Activated CD4-positive, alpha-beta T cell treated with anti-CD3 and anti-CD28 coated beads for 4 hours (primary cell): ENCODE data around the gene GBA2.
A peak's percentile ranks its signal among the peaks of the same experiment; 100 is the strongest.

Experiments
- DNase-seq, 2 donors: peaks; one replicate each; pipeline ENCODE4 v3.0.0-alpha.2; 2020

GBA2 gene

DNA sequence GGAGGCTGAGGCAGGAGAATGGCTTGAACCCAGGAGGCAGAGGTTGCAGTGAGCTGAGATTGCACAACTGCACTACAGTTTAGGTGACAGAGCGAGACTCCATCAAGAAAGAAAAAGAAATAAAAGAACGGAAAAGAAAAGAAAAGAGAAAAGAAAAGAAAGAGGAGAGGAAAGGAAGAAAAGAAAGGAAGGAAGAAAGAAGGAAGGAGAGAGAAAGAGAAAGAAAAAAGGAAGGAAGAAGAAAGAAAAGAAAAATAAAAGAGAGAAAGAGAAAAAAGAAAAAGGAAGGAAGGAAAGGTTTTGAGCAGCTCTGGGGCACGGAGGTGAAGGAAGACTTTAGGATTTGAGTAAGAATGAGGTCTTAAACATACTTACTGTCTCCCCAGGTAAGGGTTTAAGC, 35.5 kb downstream of the GBA2 start:
- DNase-seq = no peak

DNA sequence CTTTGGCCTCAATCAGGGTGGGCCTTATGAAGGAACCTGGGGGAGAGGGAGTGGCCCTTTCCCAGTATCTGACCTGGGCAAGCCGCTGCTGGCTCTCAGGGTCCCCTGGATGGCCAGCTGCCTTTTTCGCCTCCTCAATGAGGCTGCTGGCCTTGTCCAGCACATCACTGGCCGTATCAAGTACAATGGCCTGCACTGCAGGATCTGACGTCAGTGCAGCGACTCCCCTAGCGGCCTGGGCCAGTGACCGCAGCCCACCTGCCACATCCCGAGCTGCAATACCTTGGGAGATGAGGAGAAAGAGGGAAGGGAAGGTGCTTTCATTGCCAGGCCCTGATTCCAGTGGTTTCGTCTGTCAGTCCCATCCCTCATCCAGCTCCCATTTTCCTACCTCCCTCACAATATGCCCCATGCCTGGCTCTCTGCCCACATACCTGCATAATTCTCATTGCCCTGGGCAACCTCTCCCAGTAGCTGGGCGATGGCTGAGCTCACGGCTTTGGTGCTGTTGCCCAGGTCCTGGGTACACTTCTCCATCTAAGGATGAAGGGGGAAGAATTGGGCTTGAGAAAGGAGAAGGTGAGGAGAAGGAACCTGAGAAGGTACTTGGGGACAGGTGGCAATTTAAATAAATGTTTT, 36.1 kb downstream of the GBA2 start:
- no peak for DNase-seq

DNA sequence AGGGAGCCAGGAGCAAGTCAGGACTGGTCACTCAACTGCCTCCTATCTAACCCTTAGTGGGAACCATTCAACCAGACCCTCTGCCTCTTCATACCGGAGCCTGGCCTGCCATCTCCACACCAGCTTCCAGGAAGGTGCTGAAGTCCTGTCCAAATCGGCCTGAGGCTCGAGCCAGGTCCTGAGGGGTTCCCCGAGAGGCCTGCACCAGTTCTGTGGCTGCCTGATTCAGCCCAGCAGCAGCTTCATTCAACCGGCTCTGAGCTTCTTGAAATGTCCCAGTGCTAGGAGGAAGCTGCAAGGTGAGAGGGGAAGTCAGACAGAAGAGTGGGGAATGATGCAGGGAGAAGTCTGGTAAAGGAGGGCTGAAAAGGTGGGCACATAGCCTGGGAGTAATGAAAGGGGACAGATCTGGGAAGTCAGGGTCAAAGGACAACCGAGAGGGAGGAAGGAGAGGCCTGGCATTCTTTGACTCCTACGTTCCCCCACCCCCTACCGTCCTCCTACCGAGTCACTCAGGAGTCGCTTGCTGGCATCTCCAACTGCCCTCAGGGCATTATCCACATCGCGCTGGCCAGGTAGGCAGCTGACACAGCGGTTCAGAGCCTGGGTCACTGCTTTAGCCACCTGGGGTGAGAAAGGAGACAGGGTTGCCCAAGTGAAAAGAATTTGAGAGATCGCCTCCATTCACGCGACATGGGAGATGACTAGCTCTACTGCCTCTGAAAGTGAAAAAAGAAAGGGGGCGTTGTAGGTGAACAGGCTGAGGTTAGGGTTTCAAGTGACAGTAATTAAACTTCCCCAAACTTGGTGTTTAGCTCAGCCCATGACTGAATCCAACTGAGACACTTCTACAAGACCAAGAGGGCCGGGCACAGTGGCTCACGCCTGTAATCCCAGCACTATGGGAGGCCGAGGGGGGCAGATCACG, 37.3 kb downstream of the GBA2 start:
- DNase-seq = no peak

DNA sequence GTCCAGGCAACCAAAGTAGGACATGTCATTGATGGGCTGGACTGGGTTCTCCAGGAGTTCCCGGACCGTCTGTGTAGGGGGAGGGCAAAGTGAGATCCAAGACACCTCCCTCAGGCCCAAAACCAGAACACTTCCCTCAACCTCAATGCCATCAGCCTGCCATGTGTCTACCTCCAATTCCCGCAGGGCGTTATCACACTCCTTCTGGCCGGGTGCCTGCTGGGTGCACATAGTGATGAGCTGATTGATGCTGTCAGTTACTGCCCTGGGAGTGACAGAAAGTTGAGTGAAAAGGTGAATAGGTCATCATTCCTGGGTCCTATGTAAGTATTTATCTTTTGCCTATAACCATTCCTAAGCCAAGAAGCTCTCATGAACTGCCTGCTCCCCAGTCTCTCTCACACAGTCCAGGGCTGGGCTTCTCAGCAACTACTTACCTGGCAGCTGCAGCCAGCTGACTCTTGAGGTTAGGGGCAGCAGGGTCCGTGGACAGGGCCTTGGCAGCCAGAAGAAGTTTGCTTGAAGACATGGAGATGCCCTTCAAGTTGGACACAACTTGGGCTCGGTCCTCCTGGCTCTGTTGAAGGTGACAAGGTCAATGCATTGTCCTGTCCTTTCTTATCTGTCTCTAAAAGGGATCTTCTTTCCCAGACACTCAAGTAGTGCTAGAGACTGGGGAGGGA, 38.1 kb downstream of the GBA2 start:
- DNase-seq = no peak

DNA sequence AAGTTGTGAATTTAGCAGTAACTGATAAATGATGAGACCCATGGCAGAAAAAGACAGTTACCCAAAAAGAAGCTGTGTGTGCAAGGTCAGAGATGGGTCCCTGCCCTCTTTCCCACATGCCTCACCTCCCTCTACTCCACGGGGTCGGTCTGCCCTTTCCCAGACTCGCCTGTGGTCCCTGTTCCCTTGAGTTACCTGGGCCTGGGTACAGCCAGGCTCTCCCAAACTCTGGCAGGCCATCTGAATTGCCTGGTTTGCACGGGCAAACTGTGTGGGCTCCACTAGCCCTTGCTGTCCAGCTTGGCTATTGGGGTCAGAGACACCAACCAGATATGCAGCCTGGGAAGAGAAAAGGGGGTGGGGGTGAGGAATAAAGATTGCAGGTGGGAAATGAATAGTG, 40.9 kb downstream of the GBA2 start:
- DNase-seq = no peak

DNA sequence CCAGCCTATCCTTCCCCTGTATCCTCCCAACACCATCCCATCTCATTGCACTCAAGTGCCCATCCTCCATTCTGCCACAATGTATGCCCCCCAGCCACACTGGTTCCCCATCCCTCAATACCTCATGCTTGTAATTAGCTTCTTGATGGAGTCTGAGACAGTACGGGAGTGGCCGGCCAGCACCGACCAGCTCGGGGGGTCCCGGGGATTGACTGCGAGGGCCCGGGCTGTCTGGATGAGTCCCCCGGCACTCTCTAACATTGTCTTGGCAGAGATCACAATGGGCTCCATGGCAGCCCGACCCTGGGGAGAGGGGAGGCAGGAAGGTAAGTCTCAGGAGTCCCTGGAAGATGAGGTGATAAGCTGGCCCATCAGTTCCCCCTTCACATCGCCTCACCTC, 42.1 kb downstream of the GBA2 start:
- DNase-seq = no peak

GRCh38 chr9:35705836-35706430, 43.1 kb downstream of the GBA2 start:
- DNase-seq = no peak

GRCh38 chr9:35705372-35705771, 43.7 kb downstream of the GBA2 start:
- DNase-seq = no peak

DNA sequence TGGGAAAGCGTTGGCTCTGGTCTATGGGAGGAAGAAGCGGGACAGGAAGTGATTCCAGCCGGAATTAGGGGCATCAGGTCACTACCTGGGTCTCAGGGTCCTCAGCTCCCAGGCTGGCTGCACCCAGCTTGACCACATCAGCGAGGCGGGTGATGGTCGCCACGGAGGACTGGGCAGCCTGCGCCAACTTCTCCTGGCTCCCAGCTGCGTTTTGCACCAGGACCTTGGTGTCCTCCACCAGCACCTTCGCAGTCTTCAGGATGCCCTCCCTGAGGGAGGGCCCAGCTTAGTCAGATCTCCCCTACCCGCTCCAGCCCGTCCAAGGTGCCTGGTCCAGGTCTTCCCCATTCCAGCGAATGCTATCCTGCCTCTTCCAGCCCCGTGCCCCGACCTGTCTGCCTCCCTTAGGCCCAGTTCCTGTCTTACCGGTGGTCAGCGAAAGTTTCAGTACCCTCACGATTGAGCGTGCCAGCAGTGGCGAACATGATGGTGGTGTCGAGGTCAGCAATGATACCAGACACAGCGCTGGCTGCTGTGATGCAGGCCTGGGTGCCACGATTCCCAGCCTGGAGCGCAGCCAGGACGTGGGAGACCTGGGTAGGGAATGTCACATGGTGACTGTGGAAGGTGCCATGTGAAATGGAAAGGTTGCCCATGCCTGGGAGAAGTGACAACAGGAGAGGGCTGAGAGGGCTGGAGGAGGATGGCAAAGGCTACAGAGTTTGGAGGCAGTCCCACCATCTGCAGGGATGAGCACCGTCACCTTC, 44.9 kb downstream of the GBA2 start:
- DNase-seq = no peak

GRCh38 chr9:35702696-35703095, 46.3 kb downstream of the GBA2 start:
- no peak for DNase-seq

DNA sequence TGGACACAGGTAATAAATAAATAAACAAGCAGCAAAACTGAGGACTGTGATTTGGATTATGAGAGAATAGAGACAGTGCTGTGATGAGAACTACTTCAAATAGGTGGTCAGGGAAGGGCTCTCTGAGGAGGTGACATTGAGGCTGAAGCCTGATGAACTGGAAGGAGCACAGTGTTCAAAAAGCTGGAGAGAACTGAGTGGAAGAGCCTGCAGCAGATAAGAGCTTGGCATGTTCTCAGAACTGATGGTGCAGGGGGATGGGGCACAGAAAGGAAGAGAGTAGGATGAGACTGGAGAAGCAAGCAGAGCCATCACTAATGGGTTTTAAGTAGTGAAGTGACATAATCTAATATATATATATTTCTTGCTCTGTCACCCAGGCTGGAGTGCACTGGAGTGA, 48.1 kb downstream of the GBA2 start:
- no peak for DNase-seq

DNA sequence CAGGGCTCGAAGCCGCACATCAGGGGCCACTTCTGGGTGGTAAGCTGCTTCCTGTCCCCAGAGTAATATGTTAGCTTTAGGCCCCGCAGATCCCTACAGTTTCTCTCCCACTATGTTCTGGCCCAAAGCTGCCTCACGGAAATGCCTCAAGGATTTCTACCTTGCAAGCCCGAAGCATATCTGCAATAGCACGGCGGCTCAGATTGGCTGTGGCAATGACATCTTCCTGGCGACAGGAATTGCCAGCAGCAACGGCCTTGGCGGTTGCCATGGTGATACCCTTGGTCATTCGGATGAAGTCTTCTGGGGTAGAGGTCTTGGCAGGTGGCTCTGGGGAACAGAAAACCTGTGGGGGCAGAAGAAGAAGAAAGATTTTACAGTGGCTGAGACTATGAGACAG, 49.0 kb downstream of the GBA2 start:
- no peak for DNase-seq

GRCh38 chr9:35698231-35698630, 50.8 kb downstream of the GBA2 start:
- no peak for DNase-seq

DNA sequence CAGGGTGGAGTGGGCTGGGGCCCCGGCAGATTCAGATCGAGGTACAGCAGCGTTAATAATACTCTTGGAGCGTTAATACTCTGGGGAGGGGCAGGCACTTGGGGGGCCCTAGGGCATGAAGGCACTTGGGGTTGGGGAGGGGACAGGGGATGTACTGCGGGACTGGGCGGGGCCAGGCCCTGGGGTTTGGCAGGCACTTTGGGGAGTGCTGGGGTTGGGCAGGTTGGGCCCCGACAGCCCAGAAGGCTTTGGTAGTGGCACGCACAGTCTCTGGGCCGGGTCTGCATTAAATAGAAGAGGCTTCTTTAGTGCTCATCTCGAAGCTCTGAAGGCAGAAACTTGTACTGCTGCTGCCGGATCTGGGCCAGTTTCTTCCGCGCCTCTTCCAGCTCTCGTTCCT, 51.5 kb downstream of the GBA2 start:
- no peak for DNase-seq

GRCh38 chr9:35696520-35697215, 52.4 kb downstream of the GBA2 start:
- DNase-seq = peak; percentile 46 to 54

DNA sequence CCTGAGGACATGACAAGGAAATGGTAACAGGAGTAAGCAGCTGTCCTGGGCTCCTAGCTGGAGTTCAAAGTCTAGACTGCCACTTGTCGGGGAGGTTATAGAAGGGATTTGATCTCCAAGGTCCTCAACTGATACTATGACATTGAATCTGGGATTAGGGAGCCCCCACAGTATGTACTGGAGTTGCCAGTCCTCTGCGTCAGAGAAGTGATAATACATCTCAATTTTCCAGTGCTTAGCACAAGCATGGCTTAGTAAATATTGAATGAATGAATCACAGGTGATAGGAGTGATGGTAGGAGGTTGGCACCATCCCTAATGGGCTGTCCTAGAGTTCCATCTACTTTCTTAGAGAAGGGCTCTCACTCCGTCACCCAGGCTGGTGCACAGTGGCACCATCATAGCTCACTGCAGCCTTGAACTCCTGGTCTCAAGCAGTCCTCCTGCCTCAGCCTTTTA, 53.1 kb downstream of the GBA2 start:
- no peak for DNase-seq

- DNase-seq = no peak
Observed at GRCh38 chr9:35691757-35692301, 57.2 kb downstream of the GBA2 start.

DNA sequence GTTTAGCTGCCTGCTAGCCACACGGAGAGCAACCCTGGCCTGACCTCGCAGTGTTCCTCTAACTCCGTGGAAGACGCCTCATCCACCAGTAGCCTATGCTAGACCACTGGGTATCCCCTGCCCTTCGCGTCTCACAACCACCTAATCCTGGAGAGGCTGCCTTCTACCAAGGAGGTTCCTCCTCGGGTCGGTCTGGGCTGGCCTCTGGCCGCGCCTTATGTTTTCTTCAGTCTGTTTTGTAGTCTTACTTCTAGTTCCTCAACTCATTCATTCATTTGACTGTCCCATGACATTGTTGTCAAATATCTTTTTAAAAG, 57.7 kb downstream of the GBA2 start:
- DNase-seq = no peak

GRCh38 chr9:35690614-35691333, 58.3 kb downstream of the GBA2 start:
- DNase-seq = peak; percentile 15 to 36

- DNase-seq = no peak
Observed at GRCh38 chr9:35690294-35690613, 58.8 kb downstream of the GBA2 start.
